Stimulated activated CD8-positive, alpha-beta memory T cell treated with anti-CD3 and anti-CD28 coated beads, Interleukin-12 subunit alpha, Interleukin-12 subunit beta, amount 100 ng/mL, for 24 hours (primary cell): ENCODE data around the gene ADAM29.
"Not testable (repeated sequence)": the region's sequence is repeated elsewhere in the genome, so short reads cannot be mapped to it uniquely, and the experiment has no call there.

Experiments used
- DNase-seq: peaks from one replicate; pipeline ENCODE4 v3.0.0-alpha.2; 2020; ENCODE audit errors: extremely low read depth

ADAM29 gene

DNA sequence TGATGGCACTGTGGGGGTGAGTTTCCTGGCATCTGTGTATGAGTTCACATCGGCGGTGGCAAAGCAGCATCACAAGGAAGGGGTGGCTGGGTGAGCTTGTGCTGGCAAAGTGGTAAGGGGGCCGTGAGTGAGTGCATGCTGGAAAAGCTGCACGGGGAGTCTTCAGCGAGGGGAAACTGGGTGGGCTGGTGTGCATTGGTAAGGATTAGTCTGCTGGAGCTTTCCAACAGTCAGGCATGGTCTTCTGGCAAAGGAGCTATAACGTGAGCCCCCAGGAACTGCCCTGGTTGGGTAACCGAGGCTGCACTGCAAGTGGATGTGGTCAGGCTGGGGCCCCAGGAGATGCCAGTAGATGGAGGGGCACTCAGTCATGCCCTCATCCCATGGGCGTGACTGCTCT is 30.7 kb downstream of the ADAM29 start:
- DNase-seq = no peak

DNA sequence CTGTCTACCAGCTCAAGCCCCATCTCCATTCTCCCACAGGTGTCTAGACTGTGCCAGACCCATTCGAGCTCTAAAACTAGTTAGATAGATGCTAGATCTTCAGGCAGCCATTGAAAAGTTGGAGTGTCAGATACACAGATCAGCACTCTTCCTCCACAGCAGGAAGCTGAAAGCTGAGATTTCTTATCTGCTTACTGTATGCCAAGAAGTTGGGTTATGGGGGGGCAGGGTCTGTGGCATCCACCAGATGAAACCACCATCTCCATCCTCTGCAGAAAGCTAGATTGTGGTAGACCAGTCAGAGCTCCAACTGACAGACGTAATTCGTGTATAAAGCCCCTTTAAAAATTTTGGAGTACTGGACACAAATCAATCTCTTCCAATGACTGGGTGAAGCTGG is 54.8 kb downstream of the ADAM29 start:
- DNase-seq = no peak

DNA sequence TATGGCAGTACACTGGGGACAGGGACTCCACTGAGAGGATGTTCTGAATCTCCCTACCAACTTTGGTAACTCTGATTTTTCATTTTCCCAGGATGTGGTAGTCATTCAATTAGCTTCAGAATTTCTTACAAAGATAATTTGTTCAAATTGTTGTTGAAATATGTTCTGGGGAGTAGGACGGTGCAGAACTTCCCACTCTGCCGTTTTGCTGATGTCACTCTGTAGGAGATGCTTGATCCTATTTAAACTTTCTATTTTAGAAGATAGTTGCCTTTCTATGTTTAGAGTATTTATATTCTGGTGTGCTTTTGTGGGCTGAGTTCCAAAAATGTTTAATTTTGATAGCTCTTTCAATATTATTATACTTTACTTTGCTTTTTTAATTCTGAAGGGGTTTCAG is 55.2 kb downstream of the ADAM29 start:
- no peak for DNase-seq

DNA sequence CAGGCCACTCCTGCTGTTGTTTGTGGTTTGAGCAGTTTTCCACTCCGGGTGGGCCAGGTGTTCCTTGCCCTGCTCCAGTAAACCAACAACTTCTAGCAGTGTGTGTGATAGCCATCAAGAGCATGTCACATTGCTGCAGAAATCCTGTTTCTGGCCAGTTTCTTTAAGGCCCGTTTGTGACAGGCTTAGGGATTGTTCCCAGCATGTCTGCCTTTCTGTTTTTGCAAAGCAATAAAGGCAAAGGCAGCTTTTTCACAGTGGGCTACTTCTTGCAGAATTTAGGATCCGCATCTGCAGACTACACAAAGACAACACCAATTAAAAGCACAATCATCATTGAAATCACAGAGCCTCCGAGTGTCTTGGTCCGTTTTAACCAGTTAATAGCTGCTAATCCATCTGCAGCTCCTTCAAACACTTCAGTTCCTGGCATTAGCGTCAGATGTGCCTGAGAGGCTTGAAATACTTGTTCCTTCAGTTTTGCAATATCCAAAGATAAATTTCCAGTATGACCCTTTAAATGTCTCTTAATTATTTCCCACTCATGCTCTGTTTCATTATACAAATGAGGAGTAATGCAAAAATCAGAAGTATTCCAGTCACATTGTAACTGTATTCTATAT is 65.1 kb downstream of the ADAM29 start:
- no peak for DNase-seq

DNA sequence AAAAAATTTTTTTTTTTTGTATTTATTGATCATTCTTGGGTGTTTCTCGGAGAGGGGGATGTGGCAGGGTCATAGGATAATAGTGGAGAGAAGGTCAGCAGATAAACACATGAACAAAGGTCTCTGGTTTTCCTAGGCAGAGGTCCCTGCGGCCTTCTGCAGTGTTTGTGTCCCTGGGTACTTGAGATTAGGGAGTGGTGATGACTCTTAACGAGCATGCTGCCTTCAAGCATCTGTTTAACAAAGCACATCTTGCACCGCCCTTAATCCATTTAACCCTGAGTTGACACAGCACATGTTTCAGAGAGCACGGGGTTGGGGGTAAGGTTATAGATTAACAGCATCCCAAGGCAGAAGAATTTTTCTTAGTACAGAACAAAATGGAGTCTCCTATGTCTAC is 65.7 kb downstream of the ADAM29 start:
- not testable (repeated sequence) for DNase-seq

DNA sequence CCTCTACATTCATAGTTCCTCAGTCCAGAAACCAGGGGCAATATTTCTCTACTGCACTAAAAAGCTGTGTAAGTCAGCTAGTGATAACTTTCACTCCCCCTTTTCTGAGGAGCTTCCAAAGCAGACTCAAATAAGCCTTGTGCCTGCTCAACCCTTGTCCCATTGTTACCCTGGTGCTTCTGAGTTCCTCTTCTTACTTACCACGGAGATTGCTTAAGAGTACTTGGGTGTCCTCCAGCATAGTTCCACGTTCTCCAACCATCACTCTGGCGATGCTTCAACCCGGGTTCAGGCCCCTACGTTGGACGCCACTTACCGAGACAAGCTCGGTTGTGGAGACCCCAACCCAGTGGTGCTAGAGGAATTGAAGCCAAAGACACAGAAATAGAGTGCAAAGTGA is 71.6 kb downstream of the ADAM29 start:
- no peak for DNase-seq

DNA sequence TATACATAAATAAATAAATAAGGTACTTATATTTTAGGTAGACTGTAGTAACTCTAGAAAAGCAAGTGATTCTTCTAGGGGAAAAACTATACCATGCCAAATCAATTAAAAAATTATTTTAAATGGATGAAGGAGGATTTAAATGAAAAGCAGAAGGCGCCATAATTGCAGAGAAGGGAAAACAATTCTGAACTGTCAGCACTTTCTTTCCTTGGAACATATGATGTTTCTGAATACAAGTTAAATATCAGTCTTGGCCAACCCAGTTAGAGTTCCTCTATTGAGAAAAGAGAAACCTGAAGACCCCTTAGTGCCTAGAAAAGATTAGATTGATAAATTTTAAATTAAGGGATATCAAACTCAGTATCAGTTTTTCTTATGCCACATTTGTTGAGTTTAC is 75.8 kb downstream of the ADAM29 start:
- DNase-seq = no peak

DNA sequence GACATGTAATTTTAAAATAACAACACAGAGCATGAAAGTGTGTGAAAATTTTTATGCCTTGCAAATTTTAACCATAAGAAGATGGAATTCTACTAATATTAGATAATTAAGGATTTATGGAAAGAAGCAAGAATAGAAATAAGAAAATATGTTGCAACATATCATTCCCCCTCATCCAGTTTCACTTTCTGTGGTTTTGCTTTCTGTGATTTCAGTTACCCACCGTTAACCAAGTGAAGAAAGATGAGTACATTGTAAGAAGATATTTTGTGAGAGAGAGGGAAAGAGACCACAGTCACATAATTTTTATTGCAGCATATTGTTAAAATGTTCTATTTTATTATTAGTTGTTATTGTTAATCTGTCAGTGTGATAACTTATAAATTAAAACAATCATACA is 77.9 kb downstream of the ADAM29 start:
- no peak for DNase-seq

DNA sequence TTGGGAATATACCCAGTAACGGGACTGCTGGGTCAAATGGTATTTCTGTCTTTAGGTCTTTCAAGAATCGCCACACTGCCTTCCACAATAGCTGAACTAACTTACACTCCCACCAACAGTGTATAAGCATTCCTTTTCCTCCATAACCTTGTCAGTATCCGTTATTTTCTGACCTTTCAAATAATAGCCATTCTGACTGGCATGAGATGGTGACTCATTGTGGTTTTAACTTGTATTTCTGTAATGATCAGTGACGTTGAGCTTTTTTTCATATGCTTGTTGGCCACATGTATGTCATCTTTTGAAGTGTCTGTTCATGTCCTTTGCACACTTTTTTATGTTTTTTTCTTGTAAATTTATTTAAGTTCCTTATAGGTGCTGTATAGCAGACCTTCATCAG is 81.2 kb downstream of the ADAM29 start:
- DNase-seq = no peak

DNA sequence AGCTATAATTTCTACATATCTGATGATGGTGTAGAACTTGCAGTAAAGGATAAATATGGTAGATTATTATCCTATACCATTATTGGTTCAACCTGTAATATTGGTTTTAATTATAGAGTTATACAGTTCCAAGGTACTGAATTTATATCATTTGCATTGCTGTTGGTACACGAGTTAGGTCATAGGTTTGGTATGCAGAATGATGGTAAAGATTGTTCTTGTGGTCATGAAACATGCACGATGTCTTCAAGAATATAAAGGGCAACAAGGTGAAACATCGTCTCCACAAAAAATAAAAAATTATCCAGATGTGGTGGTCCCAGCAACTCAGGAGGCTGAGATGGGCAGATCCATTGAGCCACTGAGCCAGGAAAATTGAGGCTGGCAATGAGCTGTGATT is 99.6 kb downstream of the ADAM29 start:
- no peak for DNase-seq

DNA sequence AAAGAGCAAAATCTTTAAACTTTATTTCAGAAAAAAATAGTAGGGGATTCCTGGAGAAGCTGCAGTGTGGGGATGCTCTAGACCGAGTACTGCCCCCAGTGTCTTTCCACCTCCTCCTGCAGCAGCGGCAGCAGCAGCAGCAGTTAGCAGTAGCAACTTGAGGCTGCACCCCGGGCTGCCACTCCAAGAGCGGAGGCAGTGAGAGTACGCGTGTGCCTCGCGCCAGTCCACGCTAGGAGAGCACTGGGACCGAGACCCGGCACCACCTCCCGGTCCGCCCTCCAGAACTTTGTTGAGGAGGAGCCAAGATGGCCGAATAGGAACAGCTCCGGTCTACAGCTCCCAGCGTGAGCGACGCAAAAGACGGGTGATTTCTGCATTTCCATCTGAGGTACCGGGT is 101.3 kb downstream of the ADAM29 start:
- DNase-seq = not testable (repeated sequence)
